ENCODE data around the gene MCM5.

DNA sequence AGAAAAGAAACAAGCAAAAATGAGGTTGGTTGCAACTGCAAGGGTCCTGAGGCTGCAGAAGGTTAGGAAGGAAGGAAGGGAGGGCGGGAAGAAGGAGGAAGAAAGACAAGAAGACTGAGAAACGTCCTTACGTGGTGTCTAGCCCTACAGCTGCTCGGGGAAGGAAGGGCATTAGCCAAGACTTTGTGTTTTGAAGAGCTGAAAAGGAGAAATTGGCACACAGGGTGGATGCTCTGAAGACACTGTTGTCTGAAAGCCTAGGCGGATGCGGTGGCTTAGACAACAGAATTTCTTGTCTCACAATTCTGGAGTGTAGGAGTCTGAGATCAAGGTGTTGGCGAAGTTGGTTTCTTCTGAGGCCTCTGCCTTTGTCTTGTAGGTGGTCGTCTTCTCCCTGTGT is 60.7 kb downstream of the MCM5 start:
- TF ChIP-seq POLR2A (IDR thresholded peaks at IDR 0.05; ENCODE audit: low read depth, low read length), result no peak
- no peak for TF ChIP-seq POLR2AphosphoS5 (IDR thresholded peaks at IDR 0.05; ENCODE audit: low read depth, low read length)
- no peak for TF ChIP-seq TAF1 (IDR thresholded peaks at IDR 0.05; ENCODE audit: borderline replicate concordance, low read depth, low read length)
